GM21529 (cell line): ENCODE data around the gene GALNT7.
"Not testable (repeated sequence)": the region's sequence is repeated elsewhere in the genome, so short reads cannot be mapped to it uniquely, and the experiment has no call there.

Source experiments
- ATAC-seq: cut with Tn5 transposase; IDR thresholded peaks from one replicate; pipeline ENCODE4 v1.9.1; 2021; ENCODE audit not compliant: unreplicated experiment

Gene GALNT7

GRCh38 chr4:173166491-173166890 is 2.1 kb upstream of the GALNT7 start:
- no peak for ATAC-seq

GRCh38 chr4:173167758-173168395 is 734 bp upstream of the GALNT7 start:
- peak; percentile 21 for ATAC-seq

GRCh38 chr4:173169178-173169427 is 492 bp downstream of the GALNT7 start:
- no peak for ATAC-seq

DNA sequence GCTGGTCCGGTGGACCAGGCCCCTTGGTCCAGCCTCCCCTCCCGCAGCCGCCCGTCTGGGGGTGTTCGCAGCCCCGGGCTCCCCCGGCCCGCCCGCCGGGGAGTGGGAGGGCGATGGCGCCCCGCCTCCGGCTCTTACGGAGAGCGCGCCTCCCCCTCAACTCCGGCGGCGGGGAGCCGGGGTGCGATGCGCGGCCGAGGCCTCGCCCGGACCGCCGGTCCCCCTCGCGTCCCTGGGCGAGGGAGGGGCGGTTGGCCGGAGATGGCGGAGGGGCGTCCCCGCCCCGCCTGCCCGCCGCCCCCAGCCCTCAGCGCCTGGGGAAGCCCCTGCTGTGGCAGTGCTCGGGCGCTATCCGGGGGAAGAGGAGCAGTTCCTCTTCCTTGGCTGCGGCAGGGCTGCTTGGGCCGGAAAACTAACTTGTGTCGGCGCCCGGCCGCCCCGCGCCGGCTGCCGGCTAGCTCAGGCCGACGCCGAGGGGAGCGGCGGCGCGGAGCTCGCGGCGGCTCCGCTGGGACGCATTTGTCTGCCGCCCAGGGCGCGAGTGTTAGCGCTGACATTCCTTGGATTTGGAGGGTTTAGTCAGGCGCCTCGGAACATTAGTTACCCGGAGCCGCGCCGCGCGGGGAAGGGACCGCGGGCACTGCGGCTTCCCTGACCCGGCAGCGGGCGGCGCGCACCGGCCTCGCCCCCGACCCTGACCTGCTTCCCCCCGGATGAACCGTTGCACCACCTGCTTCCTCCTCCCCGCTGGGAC is 994 bp downstream of the GALNT7 start:
- ATAC-seq: peak; percentile 60

DNA sequence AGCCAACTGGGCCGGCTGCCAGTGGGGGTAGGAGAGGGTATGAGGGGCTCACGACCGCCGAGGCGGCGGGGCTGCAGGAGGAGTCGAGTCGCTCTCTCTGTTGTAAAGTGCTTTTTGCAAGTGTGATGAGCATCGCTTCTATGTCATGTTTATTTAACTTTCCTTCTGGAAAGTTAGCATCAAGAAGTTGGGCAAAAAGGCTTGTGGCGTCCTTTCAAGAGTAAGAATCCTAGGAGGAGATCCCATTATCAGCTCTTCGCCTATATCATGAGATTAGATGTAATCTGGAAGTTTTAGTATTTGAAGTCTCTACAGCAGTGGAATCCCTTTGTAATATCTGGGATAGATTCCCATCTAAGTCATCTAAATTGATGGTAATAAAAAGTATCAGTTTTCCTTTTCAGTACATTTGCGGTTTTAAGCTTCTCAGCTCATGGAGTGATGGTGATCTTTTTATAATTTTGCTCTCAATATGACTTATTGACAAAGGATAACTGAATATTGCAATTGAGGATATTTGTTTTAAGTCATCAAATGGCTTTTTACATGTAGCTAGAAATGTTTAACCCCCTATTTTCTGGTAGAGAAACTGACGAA is 1.7 kb downstream of the GALNT7 start:
- no peak for ATAC-seq

DNA sequence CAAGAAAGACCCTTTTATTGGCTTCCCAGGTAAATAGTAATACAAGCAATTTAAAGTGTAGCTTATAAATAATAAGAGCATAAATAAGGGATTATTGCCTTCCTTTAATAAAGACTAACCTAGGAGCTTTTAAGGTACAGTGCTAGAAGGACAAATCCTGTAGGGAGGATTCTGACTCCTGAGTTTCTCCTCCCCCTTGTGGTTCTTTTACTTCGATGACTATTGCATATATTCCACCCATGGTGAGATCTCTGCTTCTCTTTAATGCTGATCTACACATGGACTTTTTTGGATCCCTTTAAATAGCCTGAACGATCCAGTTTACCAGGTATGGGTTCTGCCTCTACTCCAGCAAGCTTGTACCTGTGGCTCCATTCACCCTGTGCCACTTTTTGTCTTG is 2.5 kb downstream of the GALNT7 start:
- ATAC-seq: no peak

GRCh38 chr4:173171987-173172386 is 3.4 kb downstream of the GALNT7 start:
- ATAC-seq: no peak

- no peak for ATAC-seq
Measured at GRCh38 chr4:173174184-173174583, 5.6 kb downstream of the GALNT7 start.

DNA sequence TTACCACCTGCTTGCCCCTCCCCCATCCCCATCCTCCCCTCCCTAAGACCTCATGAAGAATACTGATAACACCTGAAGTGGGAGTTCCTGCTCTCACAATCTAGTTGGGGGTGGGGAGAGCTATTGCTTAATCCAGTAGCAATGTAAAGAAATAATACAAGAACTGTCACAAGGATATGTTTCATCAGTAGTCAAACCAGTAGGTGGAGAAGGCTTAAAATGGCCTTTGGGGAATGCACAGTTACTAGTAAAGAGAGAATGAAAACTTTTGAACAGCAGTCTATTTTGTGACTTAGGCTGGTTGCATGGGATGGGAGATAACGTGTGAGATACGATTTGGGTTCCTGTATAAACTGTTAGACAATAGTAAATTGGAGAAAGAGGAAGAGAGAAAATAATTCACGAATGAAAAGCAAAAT is 6.0 kb downstream of the GALNT7 start:
- no peak for ATAC-seq

- ATAC-seq: no peak
Measured at GRCh38 chr4:173176010-173176409, 7.4 kb downstream of the GALNT7 start.

GRCh38 chr4:173177232-173177631 is 8.6 kb downstream of the GALNT7 start:
- no peak for ATAC-seq

GRCh38 chr4:173178144-173178543 is 9.5 kb downstream of the GALNT7 start:
- no peak for ATAC-seq

DNA sequence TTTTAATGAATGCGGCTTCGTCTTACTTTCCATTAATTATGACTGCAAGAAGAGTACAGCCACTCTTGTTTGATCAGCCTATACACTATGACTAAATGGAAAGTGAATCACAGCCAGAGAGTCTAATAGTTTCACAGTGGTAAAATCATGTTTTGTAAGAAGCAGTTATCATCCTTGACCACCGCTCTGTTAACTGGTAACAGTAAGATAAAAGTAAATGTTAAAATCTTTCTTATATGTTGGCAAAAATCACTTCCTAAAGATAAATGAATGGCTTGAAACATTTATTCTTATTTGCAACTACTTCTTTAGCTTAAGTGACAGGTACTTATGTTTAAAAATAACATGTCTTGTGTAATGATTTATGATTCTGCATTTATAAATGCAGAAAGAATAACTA is 13.2 kb downstream of the GALNT7 start:
- no peak for ATAC-seq

GRCh38 chr4:173182403-173182802 is 13.8 kb downstream of the GALNT7 start:
- ATAC-seq: no peak

DNA sequence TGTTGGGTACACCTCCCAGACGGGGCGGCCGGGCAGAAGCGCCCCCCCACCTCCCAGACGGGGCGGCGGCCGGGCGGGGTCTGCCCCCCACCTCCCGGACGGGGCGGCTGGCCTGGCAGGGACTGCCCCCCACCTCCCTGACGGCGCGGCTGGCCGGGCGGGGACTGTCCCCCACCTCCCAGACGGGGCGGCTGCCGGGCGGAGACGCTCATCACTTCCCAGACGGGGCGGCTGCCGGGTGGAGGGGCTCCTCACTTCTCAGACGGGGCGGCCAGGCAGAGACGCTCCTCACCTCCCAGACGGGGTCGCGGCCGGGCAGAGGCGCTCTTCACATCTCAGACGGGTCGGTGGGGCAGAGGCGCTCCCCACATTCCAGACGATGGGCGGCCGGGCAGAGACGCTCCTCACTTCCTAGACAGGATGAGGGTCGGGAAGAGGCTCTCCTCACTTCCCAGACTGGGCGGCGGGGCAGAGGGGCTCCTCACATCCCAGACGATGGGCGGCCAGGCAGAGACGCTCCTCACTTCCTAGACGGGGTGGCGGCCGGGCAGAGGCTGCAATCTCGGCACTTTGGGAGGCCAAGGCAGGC is 15.1 kb downstream of the GALNT7 start:
- not testable (repeated sequence) for ATAC-seq

DNA sequence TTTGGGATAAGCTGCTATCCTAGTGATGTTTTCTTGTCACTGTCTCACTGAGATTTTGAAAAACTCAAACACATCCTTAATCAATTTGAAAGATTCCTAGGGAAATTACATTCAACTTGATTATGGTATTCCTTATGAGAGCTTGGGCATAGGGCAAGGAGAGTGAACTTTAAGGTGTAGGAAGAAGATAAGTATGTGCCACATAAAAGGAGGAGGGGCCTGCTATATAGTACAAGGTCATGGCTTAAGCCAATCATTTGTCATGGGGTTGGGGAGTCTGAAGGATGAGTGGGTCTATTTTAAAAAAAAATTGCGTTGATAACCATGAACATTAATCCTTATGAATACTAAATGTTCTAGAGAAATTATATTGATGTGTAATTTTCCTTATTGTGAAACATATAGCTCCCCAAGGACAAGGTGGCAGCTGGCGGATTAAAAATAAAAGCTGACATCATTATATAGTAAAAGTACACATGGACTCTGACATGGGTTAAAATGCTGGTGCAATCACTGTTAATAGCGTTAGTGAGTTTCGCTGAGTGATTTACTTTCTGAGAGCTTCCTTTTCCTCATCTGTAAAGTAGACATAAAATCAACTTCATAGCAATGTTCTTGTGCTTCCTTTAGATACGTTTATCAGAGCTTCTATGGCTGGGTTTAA is 17.4 kb downstream of the GALNT7 start:
- no peak for ATAC-seq

GRCh38 chr4:173187732-173188131 is 19.1 kb downstream of the GALNT7 start:
- ATAC-seq: no peak

GRCh38 chr4:173188648-173189047 is 20.0 kb downstream of the GALNT7 start:
- ATAC-seq: no peak

GRCh38 chr4:173189117-173189693 is 20.6 kb downstream of the GALNT7 start:
- no peak for ATAC-seq

GRCh38 chr4:173191623-173192041 is 23.0 kb downstream of the GALNT7 start:
- ATAC-seq: no peak
